Left colon (tissue), 2 donors: Measurements from ENCODE around the gene COBLL1. TPM values are rescaled to one million over a fixed set of nuclear protein-coding genes. Genes with fewer than 3 reads are reported as not detected.

Experiments
- ATAC-seq: fragments of 200-7000 bp; cut with Tn5 transposase; one replicate; pipeline ENCODE4 v1.9.1; 2020; ENCODE audit warnings: mild to moderate bottlenecking, moderate library complexity
- DNase-seq, 2 donors: peaks; one replicate each; pipeline ENCODE4 v3.0.0-alpha.2; 2020
- intact Hi-C, 2 donors: fragments of 100-400 bp; cut with DNase I in 1 of 2; cut with micrococcal nuclease in 1 of 2; formaldehyde crosslinking; loops; one replicate each; pipeline versions ENCODE4 v1.11.2 to v1.14.0; 2022; cut with DNase I, micrococcal nuclease
- total RNA-seq, 2 donors: library from RNA; stranded (reverse); fragmentation: NEBNext Ultra II Directional; extraction: Animal tissue kit (Norgen Biotek cat#: 25700); gene quantifications; one replicate each; pipeline ENCODE4 v1.2.1, GENCODE V29; 2021
- donor health status: DM: no; HTN: no; CAD: no.
- donor health status: DM: yes; HTN: yes; CAD: no.

The COBLL1 gene
- total RNA-seq, 2 donors from 2014 or later: 25.5 to 33.3 TPM

- no peak for DNase-seq
These were observed 137.5 kb downstream of the COBLL1 start for GRCh38 chr2:164703915-164704706.

GRCh38 chr2:164701565-164701964 is 140.1 kb downstream of the COBLL1 start:
- ATAC-seq (no peak), DNase-seq (no peak)
- intact Hi-C loops: no loop called here

More at GRCh38 chr2:164703915-164704706, 137.5 kb downstream of the COBLL1 start:
- intact Hi-C loops: no loop called here
- peak; percentile 73 for ATAC-seq

GRCh38 chr2:164700390-164700789 is 141.2 kb downstream of the COBLL1 start:
- intact Hi-C loops: no loop called here
- DNase-seq (no peak), ATAC-seq (no peak)

GRCh38 chr2:164697688-164698461 is 143.7 kb downstream of the COBLL1 start:
- DNase-seq (no peak), ATAC-seq (no peak)
- intact Hi-C loops: no loop called here

- ATAC-seq (no peak), DNase-seq (no peak)
- intact Hi-C loops: no loop called here
These were observed 145.0 kb downstream of the COBLL1 start for GRCh38 chr2:164696634-164697033.

GRCh38 chr2:164694275-164694695 is 147.3 kb downstream of the COBLL1 start:
- DNase-seq (no peak), ATAC-seq (no peak)
- intact Hi-C loops: no loop called here

DNA sequence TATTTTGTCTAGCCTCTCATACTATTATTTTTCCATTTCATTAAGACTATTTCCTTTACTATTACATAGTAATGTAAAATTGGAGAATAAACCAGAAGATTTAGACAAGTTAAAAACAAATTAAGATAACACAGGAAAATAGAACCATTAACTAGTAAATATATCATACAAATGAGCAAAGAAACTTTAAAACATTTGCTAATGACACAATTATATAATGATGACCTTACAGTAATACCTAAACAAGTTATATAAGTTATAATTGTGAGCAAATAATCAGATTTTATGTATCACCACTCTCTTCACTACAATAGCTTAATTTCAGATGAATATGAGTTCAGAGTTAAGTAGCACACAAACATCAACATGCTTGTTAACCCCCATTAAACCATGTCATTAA is 147.8 kb downstream of the COBLL1 start:
- no peak for ATAC-seq
- intact Hi-C loops: no loop called here
- DNase-seq: no peak

- intact Hi-C loops: no loop called here
- ATAC-seq (peak; percentile 29), DNase-seq (no peak)
These were observed 148.2 kb downstream of the COBLL1 start for GRCh38 chr2:164693390-164693789.

DNA sequence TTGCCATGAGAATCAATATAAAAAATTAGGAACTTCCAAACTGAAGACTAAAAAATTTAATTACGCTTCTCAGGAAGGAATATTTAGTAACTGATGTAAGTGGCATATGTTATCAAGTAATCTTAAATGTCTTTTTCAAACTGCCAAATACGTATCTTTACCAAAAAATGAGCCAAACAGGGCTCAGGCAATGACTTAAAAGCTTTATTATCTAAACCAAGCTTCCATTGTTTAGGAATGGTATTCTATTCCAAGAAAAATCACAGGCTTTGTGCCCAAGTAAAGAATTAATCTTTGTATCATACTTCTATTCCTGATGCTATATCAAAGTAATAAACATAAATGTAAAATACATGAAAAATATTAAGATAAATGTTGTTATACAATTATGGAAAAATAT is 148.7 kb downstream of the COBLL1 start:
- ATAC-seq (no peak), DNase-seq (no peak)
- intact Hi-C loops: no loop called here

GRCh38 chr2:164692114-164692513 is 149.5 kb downstream of the COBLL1 start:
- intact Hi-C loops: no loop called here
- ATAC-seq: no peak
- DNase-seq: no peak

- intact Hi-C loops: no loop called here
- no peak for ATAC-seq
These were observed 150.2 kb downstream of the COBLL1 start for GRCh38 chr2:164691346-164691887.

GRCh38 chr2:164690361-164690760 is 151.3 kb downstream of the COBLL1 start:
- DNase-seq (no peak), ATAC-seq (no peak)
- intact Hi-C loops: no loop called here

More at GRCh38 chr2:164691346-164691887, 150.2 kb downstream of the COBLL1 start:
- no peak for DNase-seq

DNA sequence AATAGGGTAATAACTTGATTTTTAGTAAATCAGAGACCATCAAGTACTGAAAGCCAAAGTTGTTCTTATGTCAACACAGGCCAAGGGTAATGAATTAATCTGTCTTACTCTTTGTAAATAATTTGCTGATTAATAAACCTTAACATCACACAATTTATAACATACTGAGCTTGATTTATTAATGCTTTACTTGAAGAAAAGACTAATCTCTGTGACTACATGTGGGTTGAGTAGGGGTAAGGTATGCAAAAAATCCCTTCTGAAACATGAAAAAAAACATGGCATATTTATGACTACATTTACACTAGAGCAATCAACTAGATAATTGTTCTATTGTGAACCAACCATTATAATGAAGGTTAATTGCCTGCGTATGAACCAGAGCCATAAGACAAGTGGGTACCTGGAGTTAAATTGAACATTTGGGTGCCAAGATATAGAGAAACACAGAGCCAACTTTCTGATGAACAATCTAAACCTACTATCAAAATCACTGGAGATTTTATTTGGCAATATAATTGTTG is 152.7 kb downstream of the COBLL1 start:
- ATAC-seq: no peak
- intact Hi-C loops: no loop called here

DNA sequence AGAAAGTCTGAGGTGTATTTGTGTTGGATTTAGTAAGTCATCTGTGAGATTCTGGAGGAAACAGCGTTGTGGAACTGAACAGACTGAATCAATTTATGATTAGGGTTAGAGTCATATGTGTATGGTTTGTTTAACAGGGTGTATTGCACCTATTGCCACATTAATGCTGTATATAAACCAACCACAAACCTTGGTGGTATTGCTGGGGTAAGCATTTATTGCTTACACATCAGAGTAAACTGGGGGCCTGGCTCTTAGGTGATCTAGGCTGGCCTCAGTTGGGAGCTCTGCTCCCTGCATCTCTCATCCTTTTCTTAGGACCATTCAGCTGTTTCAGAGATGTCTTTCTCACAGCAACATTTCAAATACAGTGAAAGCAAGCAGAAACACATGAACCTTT is 160.6 kb downstream of the COBLL1 start:
- intact Hi-C loops: no loop called here
- DNase-seq (no peak), ATAC-seq (no peak)

More for the DNA sequence above, 152.7 kb downstream of the COBLL1 start:
- DNase-seq: no peak

DNA sequence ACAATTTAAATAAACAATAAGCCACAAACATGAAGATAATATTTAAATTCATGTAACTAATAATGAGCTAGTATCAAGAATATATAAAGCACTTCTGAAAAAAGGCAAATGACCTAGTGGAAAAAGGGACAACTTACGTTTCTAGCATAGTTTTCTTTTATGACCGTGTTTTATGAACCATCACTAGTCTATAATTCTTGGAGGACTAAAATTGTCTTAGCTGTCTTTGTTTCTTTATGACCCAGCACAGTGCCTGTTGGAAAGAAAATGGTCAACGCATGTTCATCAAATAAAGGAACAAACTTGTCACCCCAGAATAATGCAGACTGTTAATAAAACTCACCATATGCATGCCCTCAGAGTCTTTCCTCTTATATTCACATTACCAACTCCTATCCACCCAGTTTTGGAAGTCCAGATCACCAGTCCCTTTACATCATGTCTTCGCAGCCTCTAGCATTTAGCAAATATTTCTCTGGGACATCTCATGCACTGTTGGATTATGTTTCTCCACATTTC is 162.9 kb downstream of the COBLL1 start:
- no peak for ATAC-seq
- intact Hi-C loops: no loop called here
- no peak for DNase-seq

- no peak for ATAC-seq
- intact Hi-C loops: no loop called here
- DNase-seq: no peak
These were observed 163.9 kb downstream of the COBLL1 start for GRCh38 chr2:164677733-164678132.

DNA sequence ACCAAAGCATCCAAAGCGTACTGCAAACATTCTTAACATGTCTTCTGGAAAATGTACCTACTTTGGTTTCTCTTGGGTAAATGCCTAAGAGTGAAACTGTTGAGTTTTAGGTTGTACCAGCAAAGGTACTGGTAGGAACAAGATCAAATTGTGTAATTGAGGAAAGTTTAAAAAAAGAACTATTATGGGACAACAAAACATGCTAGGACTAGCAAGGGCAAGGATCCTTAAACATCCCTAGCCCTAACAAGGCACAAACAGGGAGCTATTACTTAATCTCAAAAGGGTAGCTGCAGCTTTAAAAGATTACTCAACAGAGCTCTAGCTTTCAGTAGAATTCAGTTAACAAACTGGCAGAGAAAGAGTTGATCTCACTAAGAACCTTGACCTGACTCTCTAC is 164.4 kb downstream of the COBLL1 start:
- DNase-seq: no peak
- intact Hi-C loops: no loop called here
- ATAC-seq: no peak

- intact Hi-C loops: no loop called here
- ATAC-seq: peak; percentile 98
- DNase-seq: peak; percentile 28 to 33
These were observed 165.9 kb downstream of the COBLL1 start for GRCh38 chr2:164675687-164676086.

- intact Hi-C loops: no loop called here
- peak; percentile 60 for ATAC-seq
- DNase-seq: no peak
These were observed 166.6 kb downstream of the COBLL1 start for GRCh38 chr2:164675027-164675426.
